WTC11 (cell line): ENCODE measurements around the gene FETUB. TPM values are rescaled to one million over a fixed set of nuclear protein-coding genes. Genes with fewer than 3 reads are reported as not detected.
"Not testable (repeated sequence)": the region's sequence is repeated elsewhere in the genome, so short reads cannot be mapped to it uniquely, and the experiment has no call there.

Source experiments
- ATAC-seq: fragments of 200-7000 bp; cut with Tn5 transposase; 2 replicates; pipeline ENCODE4 v1.10.0; 2021; ENCODE audit warnings: mild to moderate bottlenecking, moderate library complexity
- CTCF ChIA-PET: fragments of 300-600 bp; sonication (Branson Sonifier 250); formaldehyde crosslinking; loops from one replicate; lab custom pipeline; 2021; ENCODE audit warnings: antibody characterized with exemption; lab: Charles Lee
- POLR2A ChIA-PET: fragments of 350-600 bp; sonication (Branson Sonifier 250); formaldehyde crosslinking; loops from one replicate; lab custom pipeline; 2021; ENCODE audit warnings: antibody characterized with exemption; lab: Charles Lee
- DNase-seq: peaks from one replicate; pipeline ENCODE4 v3.0.0; 2021; ENCODE audit warnings: low spot score
- H3K27ac Mint-ChIP-seq: 2 replicates; pipeline ENCODE4 v1.8.0; 2021; ENCODE audit warnings: mixed read lengths
- H3K27me3 Mint-ChIP-seq: 2 replicates; pipeline ENCODE4 v1.8.0; 2021; ENCODE audit warnings: low read depth, mild to moderate bottlenecking, moderate library complexity, mixed read lengths
- H3K36me3 Mint-ChIP-seq: 2 replicates; pipeline ENCODE4 v1.8.0; 2021; ENCODE audit warnings: mixed read lengths
- H3K4me1 Mint-ChIP-seq: 2 replicates; pipeline ENCODE4 v1.8.0; 2022; ENCODE audit warnings: mixed read lengths
- H3K4me3 Mint-ChIP-seq: 2 replicates; pipeline ENCODE4 v1.8.0; 2021; ENCODE audit warnings: mild to moderate bottlenecking, moderate library complexity, mixed read lengths
- H3K9me3 Mint-ChIP-seq: 2 replicates; pipeline ENCODE4 v1.8.0; 2021; ENCODE audit warnings: mixed read lengths
- ARID4B ChIP-seq: sonication (generic); formaldehyde crosslinking; IDR thresholded peaks from 2 replicates; pipeline ENCODE4 v1.8.0; 2023; ENCODE audit warnings: missing genetic modification reagents, mild to moderate bottlenecking, borderline replicate concordance
- E2F4 ChIP-seq: sonication (generic); formaldehyde crosslinking; IDR thresholded peaks from 2 replicates; pipeline ENCODE4 v1.8.1; 2022; ENCODE audit warnings: low read depth, mild to moderate bottlenecking, moderate library complexity, missing genetic modification reagents, borderline replicate concordance
- E2F5 ChIP-seq: sonication (generic); formaldehyde crosslinking; IDR thresholded peaks from 2 replicates; pipeline ENCODE4 v1.8.1; 2022; ENCODE audit warnings: mild to moderate bottlenecking, moderate library complexity, missing genetic modification reagents
- FOXP4 ChIP-seq: sonication (generic); formaldehyde crosslinking; IDR thresholded peaks from 2 replicates; pipeline ENCODE4 v1.8.0; 2022; ENCODE audit warnings: mild to moderate bottlenecking, missing genetic modification reagents
- IRF2 ChIP-seq: sonication (generic); formaldehyde crosslinking; IDR thresholded peaks from 2 replicates; pipeline ENCODE4 v1.8.0; 2022; ENCODE audit warnings: low read depth, missing genetic modification reagents, borderline replicate concordance
- JUN ChIP-seq: sonication (generic); formaldehyde crosslinking; IDR thresholded peaks from 2 replicates; pipeline ENCODE4 v1.8.0; 2023; ENCODE audit warnings: mild to moderate bottlenecking, missing genetic modification reagents
- NFE2L1 ChIP-seq: sonication (generic); formaldehyde crosslinking; IDR thresholded peaks from 2 replicates; pipeline ENCODE4 v1.8.1; 2023; ENCODE audit warnings: missing genetic modification reagents
- RELA ChIP-seq: sonication (generic); formaldehyde crosslinking; IDR thresholded peaks from 2 replicates; pipeline ENCODE4 v1.8.1; 2022; ENCODE audit warnings: missing genetic modification reagents, mild to moderate bottlenecking, borderline replicate concordance
- SMAD4 ChIP-seq: sonication (generic); formaldehyde crosslinking; IDR thresholded peaks from 2 replicates; pipeline ENCODE4 v1.8.0; 2022; ENCODE audit warnings: mild to moderate bottlenecking, missing genetic modification reagents
- SP1 ChIP-seq: sonication (generic); formaldehyde crosslinking; conservative IDR thresholded peaks from 2 replicates; pipeline ENCODE4 v1.8.1; 2022; ENCODE audit warnings: missing genetic modification reagents
- TEAD1 ChIP-seq: sonication (generic); formaldehyde crosslinking; IDR thresholded peaks from 2 replicates; pipeline ENCODE4 v1.8.0; 2022; ENCODE audit warnings: mild to moderate bottlenecking, missing genetic modification reagents
- USF2 ChIP-seq: sonication (generic); formaldehyde crosslinking; IDR thresholded peaks from 2 replicates; pipeline ENCODE4 v1.8.1; 2023; ENCODE audit warnings: mild to moderate bottlenecking, missing genetic modification reagents, moderate library complexity
- ZMAT4 ChIP-seq: fragments of 250-450 bp; sonication (Bioruptor Pico); IDR thresholded peaks from 2 replicates; pipeline ENCODE4 v1.9.0; 2021; ENCODE audit warnings: mild to moderate bottlenecking
- ZNF219 ChIP-seq: sonication (generic); formaldehyde crosslinking; IDR thresholded peaks from 2 replicates; pipeline ENCODE4 v1.8.0; 2023; ENCODE audit warnings: missing genetic modification reagents, mild to moderate bottlenecking, borderline replicate concordance
- ZNF263 ChIP-seq: sonication (generic); formaldehyde crosslinking; IDR thresholded peaks from 2 replicates; pipeline ENCODE4 v1.8.1; 2022; ENCODE audit warnings: low read depth, mild to moderate bottlenecking, moderate library complexity, missing genetic modification reagents
- ZNF317 ChIP-seq: sonication (generic); formaldehyde crosslinking; IDR thresholded peaks from 2 replicates; pipeline ENCODE4 v1.8.1; 2023; ENCODE audit warnings: low read depth, mild to moderate bottlenecking, moderate library complexity, missing genetic modification reagents, borderline replicate concordance
- ZNF425 ChIP-seq: fragments of 250-450 bp; sonication (Bioruptor Pico); conservative IDR thresholded peaks from 2 replicates; pipeline ENCODE4 v1.9.0; 2021; ENCODE audit warnings: mild to moderate bottlenecking
- total RNA-seq: library from RNA; stranded (reverse); gene quantifications from 3 replicates; pipeline ENCODE4 v1.2.3, GENCODE V29; 2021

The FETUB gene
- total RNA-seq, 1 experiment from 2014 or later, result not detected

- CTCF ChIA-PET, result interaction anchor here (0.6 kb wide), 1 partner anchor 101 kb away, joined by 3 read pairs; no protein-coding TSS in a partner anchor
- peaks cover 15% of the 10 kb centered on the region for H3K36me3 Mint-ChIP-seq
- H3K27me3 Mint-ChIP-seq, DNase-seq, POLR2A ChIA-PET, ATAC-seq, H3K4me1 Mint-ChIP-seq, H3K4me3 Mint-ChIP-seq, H3K27ac Mint-ChIP-seq: not testable (repeated sequence)
- peaks cover 37% of the 10 kb centered on the region for H3K9me3 Mint-ChIP-seq
Measured at GRCh38 chr3:186690304-186690703, 50.1 kb downstream of the FETUB start.

GRCh38 chr3:186691676-186692075 lies 51.5 kb downstream of the FETUB start:
- H3K36me3 Mint-ChIP-seq, result peaks cover 3% of the 10 kb centered on the region; the same call in 1 of the 2 replicates
- ATAC-seq (no peak), DNase-seq (no peak)
- 0 out of 2 replicates have a peak, but pooled peaks cover 6% of the 10 kb centered on the region for H3K4me1 Mint-ChIP-seq
- H3K4me3 Mint-ChIP-seq, result no peak overlapping the region
- CTCF ChIA-PET, result no interaction called here
- POLR2A ChIA-PET, result no interaction called here
- no peaks in the 10 kb centered on the region; the same call in 1 of the 2 replicates for H3K27me3 Mint-ChIP-seq
- H3K27ac Mint-ChIP-seq, result no peak overlapping the region
- H3K9me3 Mint-ChIP-seq, result peaks cover 23% of the 10 kb centered on the region
- TF ChIP-seq ZNF263 (no peak), ARID4B (no peak), E2F4 (CRISPR knock-in tag) (no peak), ZNF317 (CRISPR knock-in tag) (no peak), ZNF219 (CRISPR knock-in tag) (no peak), SMAD4 (CRISPR knock-in tag) (no peak), NFE2L1 (CRISPR knock-in tag) (no peak)

- H3K4me1 Mint-ChIP-seq, result 0 out of 2 replicates have a peak, but pooled peaks cover 6% of the 10 kb centered on the region
- DNase-seq (no peak), ATAC-seq (no peak)
- H3K27me3 Mint-ChIP-seq, result no peaks in the 10 kb centered on the region
- CTCF ChIA-PET, result no interaction called here
- H3K27ac Mint-ChIP-seq, result no peak overlapping the region
- POLR2A ChIA-PET, result no interaction called here
- no peak overlapping the region for H3K4me3 Mint-ChIP-seq
- peaks cover 10% of the 10 kb centered on the region for H3K9me3 Mint-ChIP-seq
- no peaks in the 10 kb centered on the region for H3K36me3 Mint-ChIP-seq
- TF ChIP-seq FOXP4 (CRISPR knock-in tag) (no peak), ZNF425 (CRISPR knock-in tag) (no peak), ZMAT4 (no peak), SP1 (CRISPR knock-in tag) (no peak), TEAD1 (no peak), JUN (CRISPR knock-in tag) (no peak), RELA (CRISPR knock-in tag) (no peak), IRF2 (CRISPR knock-in tag) (no peak), USF2 (CRISPR knock-in tag) (no peak), E2F5 (CRISPR knock-in tag) (no peak)
Measured at GRCh38 chr3:186693843-186694242, 53.6 kb downstream of the FETUB start.
